Measurements from ENCODE around the gene NTM.

DNA sequence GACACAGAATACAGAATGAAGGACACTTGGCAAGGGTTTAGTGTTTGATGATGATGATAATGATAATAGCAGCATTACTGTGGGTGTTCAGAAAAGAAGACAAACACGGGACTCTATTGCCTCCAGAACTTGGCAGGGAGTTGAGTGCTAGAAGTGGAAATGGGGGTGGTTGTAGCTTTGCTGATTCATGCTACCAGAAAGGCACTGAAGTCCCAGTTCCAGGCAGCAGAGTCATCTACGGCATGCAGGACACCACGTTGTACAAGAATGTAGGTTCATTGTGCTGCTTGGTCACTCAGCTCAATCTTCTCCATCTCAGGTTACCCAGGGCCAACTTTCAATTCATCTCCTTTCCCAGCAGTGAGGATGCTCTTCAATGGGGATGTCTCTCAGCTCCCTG, 115.7 kb downstream of the NTM start:
- TF ChIP-seq POLR2AphosphoS5 (IDR thresholded peaks at IDR 0.05): no peak
- TF ChIP-seq, protein P1, sequence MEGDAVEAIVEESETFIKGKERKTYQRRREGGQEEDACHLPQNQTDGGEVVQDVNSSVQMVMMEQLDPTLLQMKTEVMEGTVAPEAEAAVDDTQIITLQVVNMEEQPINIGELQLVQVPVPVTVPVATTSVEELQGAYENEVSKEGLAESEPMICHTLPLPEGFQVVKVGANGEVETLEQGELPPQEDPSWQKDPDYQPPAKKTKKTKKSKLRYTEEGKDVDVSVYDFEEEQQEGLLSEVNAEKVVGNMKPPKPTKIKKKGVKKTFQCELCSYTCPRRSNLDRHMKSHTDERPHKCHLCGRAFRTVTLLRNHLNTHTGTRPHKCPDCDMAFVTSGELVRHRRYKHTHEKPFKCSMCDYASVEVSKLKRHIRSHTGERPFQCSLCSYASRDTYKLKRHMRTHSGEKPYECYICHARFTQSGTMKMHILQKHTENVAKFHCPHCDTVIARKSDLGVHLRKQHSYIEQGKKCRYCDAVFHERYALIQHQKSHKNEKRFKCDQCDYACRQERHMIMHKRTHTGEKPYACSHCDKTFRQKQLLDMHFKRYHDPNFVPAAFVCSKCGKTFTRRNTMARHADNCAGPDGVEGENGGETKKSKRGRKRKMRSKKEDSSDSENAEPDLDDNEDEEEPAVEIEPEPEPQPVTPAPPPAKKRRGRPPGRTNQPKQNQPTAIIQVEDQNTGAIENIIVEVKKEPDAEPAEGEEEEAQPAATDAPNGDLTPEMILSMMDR (IDR thresholded peaks at IDR 0.05; ENCODE audit: poor library complexity, severe bottlenecking): no peak
- no peak for TF ChIP-seq MXI1 (conservative IDR thresholded peaks at IDR 0.05; ENCODE audit: poor library complexity, severe bottlenecking)
- no peak for TF ChIP-seq RAD21 (conservative IDR thresholded peaks at IDR 0.05)

Measured in neural cell (in vitro differentiated cells).